Activated CD4-positive, alpha-beta memory T cell treated with anti-CD3 and anti-CD28 coated beads, Interleukin-2, amount 10 ng/mL, durations not matched to agents 7 days and 5 days (primary cell): ENCODE measurements around the gene LMF2. TPM values are rescaled to one million over a fixed set of nuclear protein-coding genes. Genes with fewer than 3 reads are reported as not detected.
A peak's percentile ranks its signal among the peaks of the same experiment; 100 is the strongest.

Source experiments
- CTCF ChIA-PET: fragments of 350-600 bp; sonication (Branson Sonifier 250); formaldehyde crosslinking; loops from one replicate; lab custom pipeline; 2021; ENCODE audit warnings: antibody characterized with exemption, inconsistent platforms; lab: Charles Lee
- POLR2A ChIA-PET: fragments of 350-600 bp; sonication (Branson Sonifier 250); formaldehyde crosslinking; loops from one replicate; lab custom pipeline; 2021; ENCODE audit warnings: antibody characterized with exemption; lab: Charles Lee
- DNase-seq: peaks from one replicate; pipeline ENCODE4 v3.0.0-alpha.2; 2020
- H3K27ac Mint-ChIP-seq: one replicate; pipeline ENCODE4 v1.8.0; 2021; ENCODE audit warnings: mild to moderate bottlenecking, mixed read lengths
- H3K27me3 Mint-ChIP-seq: one replicate; pipeline ENCODE4 v1.8.0; 2021; ENCODE audit warnings: mixed read lengths
- H3K36me3 Mint-ChIP-seq: one replicate; pipeline ENCODE4 v1.8.0; 2021; ENCODE audit warnings: low read depth, mixed read lengths
- H3K4me1 Mint-ChIP-seq: one replicate; pipeline ENCODE4 v1.8.0; 2021; ENCODE audit warnings: mixed read lengths
- H3K4me3 Mint-ChIP-seq: one replicate; pipeline ENCODE4 v1.8.0; 2021; ENCODE audit warnings: mild to moderate bottlenecking, mixed read lengths
- H3K9me3 Mint-ChIP-seq: one replicate; pipeline ENCODE4 v1.8.0; 2021; ENCODE audit warnings: mixed read lengths
- total RNA-seq, 2 experiments: library from RNA; stranded (reverse); gene quantifications; one replicate each; pipeline ENCODE4 v1.2.3, GENCODE V29; 2021

Gene LMF2
- total RNA-seq, 2 experiments from 2014 or later = 111 to 114 TPM

GRCh38 chr22:50471962-50472361 is 35.5 kb downstream of the LMF2 start:
- CTCF ChIA-PET = interaction anchor here (1.1 to 2.7 kb wide), 6 partner anchors 18 to 221 kb away, joined by 3 to 13 read pairs (median 8); partner anchors contain the start of genes HDAC10, LMF2 and NCAPH2
- Mint-ChIP-seq H3K9me3 (no peaks in the 10 kb centered on the region), H3K36me3 (peaks cover 27% of the 10 kb centered on the region), H3K4me1 (peaks cover 69% of the 10 kb centered on the region), H3K4me3 (peak overlapping the region; percentile 12), H3K27ac (peak overlapping the region; percentile 97), H3K27me3 (no peaks in the 10 kb centered on the region)
- POLR2A ChIA-PET = interaction anchor here (2.3 to 2.7 kb wide), 4 partner anchors 26 to 149 kb away, joined by 13 to 29 read pairs (median 14); partner anchors contain the start of gene SCO2
- DNase-seq = no peak

- peaks cover 34% of the 10 kb centered on the region for H3K36me3 Mint-ChIP-seq
- no peaks in the 10 kb centered on the region for H3K27me3 Mint-ChIP-seq
- no peaks in the 10 kb centered on the region for H3K9me3 Mint-ChIP-seq
- peaks cover 72% of the 10 kb centered on the region for H3K4me1 Mint-ChIP-seq
- no peak for DNase-seq
- CTCF ChIA-PET = interaction anchor here (0.6 to 2.7 kb wide), 6 partner anchors 18 to 150 kb away, joined by 3 to 21 read pairs (median 6); partner anchors contain the start of genes LMF2, NCAPH2 and SCO2
- H3K4me3 Mint-ChIP-seq = peak overlapping the region; percentile 68
- H3K27ac Mint-ChIP-seq = peak overlapping the region; percentile 97
- POLR2A ChIA-PET = interaction anchor here (0.9 to 5.0 kb wide), 8 partner anchors 19 to 157 kb away, joined by 3 to 48 read pairs (median 12); partner anchors contain the start of genes ARSA, LMF2, NCAPH2 and SCO2
Measured at GRCh38 chr22:50471197-50471847, 36.2 kb downstream of the LMF2 start.

- peak overlapping the region; percentile 68 for H3K4me3 Mint-ChIP-seq
- POLR2A ChIA-PET = interaction anchor here (0.6 to 5.0 kb wide), 23 partner anchors 8 to 228 kb away, joined by 3 to 48 read pairs (median 5); partner anchors contain the start of genes ADM2, ARSA, CHKB and KLHDC7B
- peak overlapping the region; percentile 97 for H3K27ac Mint-ChIP-seq
- H3K27me3 Mint-ChIP-seq = no peaks in the 10 kb centered on the region
- peaks cover 71% of the 10 kb centered on the region for H3K4me1 Mint-ChIP-seq
- DNase-seq = no peak
- H3K9me3 Mint-ChIP-seq = no peaks in the 10 kb centered on the region
- CTCF ChIA-PET = interaction anchor here (1.0 to 2.7 kb wide), 11 partner anchors 10 to 219 kb away, joined by 3 to 21 read pairs (median 5); partner anchors contain the start of genes HDAC10, LMF2, NCAPH2 and SCO2
- peaks cover 40% of the 10 kb centered on the region for H3K36me3 Mint-ChIP-seq
Measured at GRCh38 chr22:50470491-50470890, 37.0 kb downstream of the LMF2 start.

- peak overlapping the region; percentile 97 for H3K27ac Mint-ChIP-seq
- H3K4me3 Mint-ChIP-seq = peak overlapping the region; percentile 68
- H3K9me3 Mint-ChIP-seq = no peaks in the 10 kb centered on the region
- peak; percentile 99 for DNase-seq
- POLR2A ChIA-PET = interaction anchor here (0.9 to 5.0 kb wide), 27 partner anchors 9 to 279 kb away, joined by 3 to 48 read pairs (median 5); partner anchors contain the start of genes ADM2, ARSA, CHKB and KLHDC7B
- peaks cover 40% of the 10 kb centered on the region for H3K36me3 Mint-ChIP-seq
- H3K4me1 Mint-ChIP-seq = peaks cover 67% of the 10 kb centered on the region
- H3K27me3 Mint-ChIP-seq = no peaks in the 10 kb centered on the region
- CTCF ChIA-PET = interaction anchor here (1.0 to 2.7 kb wide), 13 partner anchors 9 to 218 kb away, joined by 3 to 21 read pairs (median 4); partner anchors contain the start of genes HDAC10, LMF2, NCAPH2 and SCO2
Measured at GRCh38 chr22:50469377-50470305, 37.9 kb downstream of the LMF2 start.

- H3K36me3 Mint-ChIP-seq = peaks cover 44% of the 10 kb centered on the region
- peak overlapping the region; percentile 97 for H3K27ac Mint-ChIP-seq
- H3K27me3 Mint-ChIP-seq = no peaks in the 10 kb centered on the region
- DNase-seq = no peak
- peak overlapping the region; percentile 68 for H3K4me3 Mint-ChIP-seq
- ChIA-PET CTCF (interaction anchor here (1.2 to 1.6 kb wide), 3 partner anchors 29 to 152 kb away, joined by 4 to 6 read pairs (median 4); partner anchors contain the start of gene SCO2), POLR2A (interaction anchor here (0.6 to 5.0 kb wide), 15 partner anchors 10 to 278 kb away, joined by 3 to 48 read pairs (median 4); partner anchors contain the start of genes ADM2, KLHDC7B, LMF2 and NCAPH2)
- peaks cover 62% of the 10 kb centered on the region for H3K4me1 Mint-ChIP-seq
- H3K9me3 Mint-ChIP-seq = no peaks in the 10 kb centered on the region
Measured at GRCh38 chr22:50468626-50469025, 38.9 kb downstream of the LMF2 start.

GRCh38 chr22:50467773-50468440 is 39.6 kb downstream of the LMF2 start:
- Mint-ChIP-seq H3K27me3 (no peaks in the 10 kb centered on the region), H3K9me3 (no peaks in the 10 kb centered on the region), H3K4me1 (peaks cover 55% of the 10 kb centered on the region), H3K4me3 (peak overlapping the region; percentile 68), H3K36me3 (peaks cover 45% of the 10 kb centered on the region), H3K27ac (peak overlapping the region; percentile 97)
- CTCF ChIA-PET = interaction anchor here (0.5 to 1.6 kb wide), 3 partner anchors 30 to 84 kb away, joined by 3 to 6 read pairs (median 4); partner anchors contain the start of gene SCO2
- POLR2A ChIA-PET = interaction anchor here (1.0 to 5.0 kb wide), 9 partner anchors 14 to 201 kb away, joined by 3 to 48 read pairs (median 4); partner anchors contain the start of genes ADM2, LMF2, NCAPH2 and SCO2
- DNase-seq = no peak

- H3K9me3 Mint-ChIP-seq = no peaks in the 10 kb centered on the region
- H3K4me1 Mint-ChIP-seq = peaks cover 49% of the 10 kb centered on the region
- POLR2A ChIA-PET = interaction anchor here (4.2 to 5.0 kb wide), 2 partner anchors 40 to 58 kb away, joined by 40 to 48 read pairs; partner anchors contain the start of genes LMF2, NCAPH2 and SCO2
- H3K36me3 Mint-ChIP-seq = peaks cover 43% of the 10 kb centered on the region
- peak overlapping the region; percentile 62 for H3K27ac Mint-ChIP-seq
- DNase-seq = no peak
- H3K27me3 Mint-ChIP-seq = no peaks in the 10 kb centered on the region
- no peak overlapping the region for H3K4me3 Mint-ChIP-seq
- CTCF ChIA-PET = interaction anchor here (0.5 to 1.6 kb wide), 2 partner anchors 58 to 84 kb away, joined by 3 to 6 read pairs; partner anchors contain the start of gene SCO2
Measured at GRCh38 chr22:50467341-50467740, 40.2 kb downstream of the LMF2 start.

GRCh38 chr22:50465066-50465930 is 42.2 kb downstream of the LMF2 start:
- DNase-seq = no peak
- CTCF ChIA-PET = interaction anchor here (1.9 kb wide), 1 partner anchor 61 kb away, joined by 5 read pairs; the partner anchor contains the start of gene SCO2

GRCh38 chr22:50464451-50464850 is 43.1 kb downstream of the LMF2 start:
- ChIA-PET CTCF (interaction anchor here (1.9 kb wide), 1 partner anchor 61 kb away, joined by 5 read pairs; the partner anchor contains the start of gene SCO2), POLR2A (no interaction called here)
- no peak overlapping the region for H3K27ac Mint-ChIP-seq

More at GRCh38 chr22:50465066-50465930, 42.2 kb downstream of the LMF2 start:
- peaks cover 43% of the 10 kb centered on the region for H3K36me3 Mint-ChIP-seq
- POLR2A ChIA-PET = interaction anchor here (1.9 kb wide), 1 partner anchor 15 kb away, joined by 5 read pairs; no protein-coding TSS in a partner anchor
- H3K27ac Mint-ChIP-seq = no peak overlapping the region
- no peaks in the 10 kb centered on the region for H3K27me3 Mint-ChIP-seq
- H3K4me3 Mint-ChIP-seq = no peak overlapping the region
- peaks cover 29% of the 10 kb centered on the region for H3K4me1 Mint-ChIP-seq
- no peaks in the 10 kb centered on the region for H3K9me3 Mint-ChIP-seq

GRCh38 chr22:50463188-50463900 is 44.2 kb downstream of the LMF2 start:
- no peak overlapping the region for H3K27ac Mint-ChIP-seq
- peaks cover 52% of the 10 kb centered on the region for H3K36me3 Mint-ChIP-seq
- H3K27me3 Mint-ChIP-seq = no peaks in the 10 kb centered on the region
- peaks cover 9% of the 10 kb centered on the region for H3K4me1 Mint-ChIP-seq
- no peak overlapping the region for H3K4me3 Mint-ChIP-seq
- no peak for DNase-seq
- ChIA-PET POLR2A (no interaction called here), CTCF (interaction anchor here (1.2 kb wide), 1 partner anchor 10 kb away, joined by 7 read pairs; no protein-coding TSS in a partner anchor)
- H3K9me3 Mint-ChIP-seq = no peaks in the 10 kb centered on the region

More at GRCh38 chr22:50464451-50464850, 43.1 kb downstream of the LMF2 start:
- Mint-ChIP-seq H3K4me3 (no peak overlapping the region), H3K4me1 (peaks cover 20% of the 10 kb centered on the region), H3K36me3 (peaks cover 46% of the 10 kb centered on the region), H3K27me3 (no peaks in the 10 kb centered on the region), H3K9me3 (no peaks in the 10 kb centered on the region)
- DNase-seq = no peak
